ENCODE results near the gene MYO1F.
A peak's percentile ranks its signal among the peaks of the same experiment; 100 is the strongest.

The MYO1F gene

GRCh38 chr19:8489561-8490394, 87.5 kb downstream of the MYO1F start:
- DNase-seq = no peak

- DNase-seq = no peak
These were observed 88.9 kb downstream of the MYO1F start for GRCh38 chr19:8488365-8488764.

GRCh38 chr19:8487137-8487851, 89.9 kb downstream of the MYO1F start:
- DNase-seq = peak; percentile 70

GRCh38 chr19:8486661-8487136, 90.5 kb downstream of the MYO1F start:
- no peak for DNase-seq

- DNase-seq = no peak
These were observed 91.5 kb downstream of the MYO1F start for GRCh38 chr19:8485561-8486371.

- DNase-seq = peak; percentile 76
These were observed 92.8 kb downstream of the MYO1F start for GRCh38 chr19:8484331-8484894.

- DNase-seq = no peak
These were observed 94.1 kb downstream of the MYO1F start for GRCh38 chr19:8483165-8483564.

GRCh38 chr19:8482696-8483095, 94.5 kb downstream of the MYO1F start:
- no peak for DNase-seq

- no peak for DNase-seq
These were observed 95.6 kb downstream of the MYO1F start for GRCh38 chr19:8481616-8482015.

GRCh38 chr19:8481201-8481600, 96.0 kb downstream of the MYO1F start:
- DNase-seq = no peak

GRCh38 chr19:8478598-8478997, 98.6 kb downstream of the MYO1F start:
- no peak for DNase-seq

- DNase-seq = no peak
These were observed 99.4 kb downstream of the MYO1F start for GRCh38 chr19:8477889-8478288.

GRCh38 chr19:8476524-8476923, 100.7 kb downstream of the MYO1F start:
- DNase-seq = no peak

- no peak for DNase-seq
These were observed 102.2 kb downstream of the MYO1F start for GRCh38 chr19:8475005-8475404.

GRCh38 chr19:8473648-8474476, 103.4 kb downstream of the MYO1F start:
- no peak for DNase-seq

Data from CD4-positive, alpha-beta T cell treated with Interleukin-15 for 1 hour (primary cell).